ENCODE data around the gene DCAF11. TPM values are rescaled to one million over a fixed set of nuclear protein-coding genes. Genes with fewer than 3 reads are reported as not detected.

Gene DCAF11
- total and polyA plus RNA-seq, 2 of the 13 experiments (the other 11 are each of a cell fraction or from before 2014, with no cell fraction given) = 150 to 257 TPM

DNA sequence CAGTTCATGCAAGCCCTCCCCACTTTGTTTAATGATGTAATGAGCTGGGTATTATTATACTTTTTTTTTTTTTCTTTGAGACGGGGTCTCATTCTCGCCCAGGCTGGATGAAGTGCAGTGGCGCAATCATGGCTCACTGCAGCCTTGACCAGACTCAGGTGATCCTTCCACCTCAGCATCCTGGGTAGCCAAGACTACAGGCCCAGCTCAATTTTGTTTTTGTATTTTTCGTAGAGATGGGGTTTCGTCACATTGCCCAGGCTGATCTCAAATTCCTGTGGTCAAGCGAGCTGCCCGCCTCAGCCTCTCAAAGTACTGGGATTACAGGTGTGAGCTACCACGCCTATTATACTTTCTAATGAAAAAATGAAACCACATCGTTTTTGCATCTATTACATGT, 4.5 kb upstream of the DCAF11 start (continued):
- 0 out of 2 replicates have a peak, but pooled peaks have one; percentile 20 for TF ChIP-seq NCOR1 (IDR thresholded peaks at IDR 0.05; ENCODE audit: borderline replicate concordance, low read length)
- 0 out of 2 replicates have a peak, but pooled peaks have one; percentile 37 for TF ChIP-seq SP140L (CRISPR knock-in tag; IDR thresholded peaks at IDR 0.05; ENCODE audit: borderline replicate concordance)
- no peak for TF ChIP-seq ZNF768 (CRISPR knock-in tag; IDR thresholded peaks at IDR 0.05)
- TF ChIP-seq CEBPG (CRISPR knock-in tag; IDR thresholded peaks at IDR 0.05) = peak; percentile 90
- TF ChIP-seq ZMYM4 (CRISPR knock-in tag; IDR thresholded peaks at IDR 0.05) = 0 out of 2 replicates have a peak, but pooled peaks have one; percentile 25
- TF ChIP-seq, protein P1, sequence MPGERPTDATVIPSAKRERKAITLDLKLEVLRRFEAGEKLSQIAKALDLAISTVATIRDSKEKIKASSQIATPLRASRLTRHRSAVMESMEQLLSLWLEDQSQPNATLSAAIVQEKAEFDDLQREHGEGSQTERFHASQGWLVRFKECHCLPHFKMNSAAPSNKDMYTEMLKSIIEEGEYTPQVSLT (CRISPR knock-in tag; IDR thresholded peaks at IDR 0.05; ENCODE audit: borderline replicate concordance, low read depth) = no peak
- TF ChIP-seq, protein P2, sequence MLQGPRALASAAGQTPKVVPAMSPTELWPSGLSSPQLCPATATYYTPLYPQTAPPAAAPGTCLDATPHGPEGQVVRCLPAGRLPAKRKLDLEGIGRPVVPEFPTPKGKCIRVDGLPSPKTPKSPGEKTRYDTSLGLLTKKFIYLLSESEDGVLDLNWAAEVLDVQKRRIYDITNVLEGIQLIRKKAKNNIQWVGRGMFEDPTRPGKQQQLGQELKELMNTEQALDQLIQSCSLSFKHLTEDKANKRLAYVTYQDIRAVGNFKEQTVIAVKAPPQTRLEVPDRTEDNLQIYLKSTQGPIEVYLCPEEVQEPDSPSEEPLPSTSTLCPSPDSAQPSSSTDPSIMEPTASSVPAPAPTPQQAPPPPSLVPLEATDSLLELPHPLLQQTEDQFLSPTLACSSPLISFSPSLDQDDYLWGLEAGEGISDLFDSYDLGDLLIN (CRISPR knock-in tag; IDR thresholded peaks at IDR 0.05; ENCODE audit: borderline replicate concordance) = no peak
- no peak for TF ChIP-seq SOX6 (IDR thresholded peaks at IDR 0.05)
- peak; percentile 6; the same call in 1 of the 2 replicates for TF ChIP-seq SOX6 (CRISPR knock-in tag; IDR thresholded peaks at IDR 0.05)
- TF ChIP-seq ZNF737 (CRISPR knock-in tag; IDR thresholded peaks at IDR 0.05; ENCODE audit: borderline replicate concordance) = no peak
- TF ChIP-seq TEAD3 (CRISPR knock-in tag; optimal IDR thresholded peaks at IDR 0.05; ENCODE audit: borderline replicate concordance) = peak; percentile 65
- no peak for TF ChIP-seq GABPA (IDR thresholded peaks at IDR 0.05; ENCODE audit: low read depth, low read length)
- TF ChIP-seq GABPA (CRISPR knock-in tag; IDR thresholded peaks at IDR 0.05; ENCODE audit: low read depth) = no peak
- TF ChIP-seq ZNF121 (CRISPR knock-in tag; IDR thresholded peaks at IDR 0.05) = peak; percentile 34; the same call in 1 of the 2 replicates
- no peak for TF ChIP-seq CSRNP2 (CRISPR knock-in tag; conservative IDR thresholded peaks at IDR 0.05; ENCODE audit: low read depth)
- no peak for TF ChIP-seq ZSCAN25 (CRISPR knock-in tag; IDR thresholded peaks at IDR 0.05)
- TF ChIP-seq MEIS2 (CRISPR knock-in tag; IDR thresholded peaks at IDR 0.05) = no peak
- no peak for TF ChIP-seq HOXA5 (CRISPR knock-in tag; IDR thresholded peaks at IDR 0.05)
- TF ChIP-seq ZNF331 (CRISPR knock-in tag; IDR thresholded peaks at IDR 0.05) = peak; percentile 51; the same call in 1 of the 2 replicates
- TF ChIP-seq FOXA1 (IDR thresholded peaks at IDR 0.05) = no peak
- TF ChIP-seq FOXA1 (CRISPR knock-in tag; IDR thresholded peaks at IDR 0.05) = no peak
- TF ChIP-seq ZSCAN20 (CRISPR knock-in tag; IDR thresholded peaks at IDR 0.05; ENCODE audit: borderline replicate concordance) = no peak
- TF ChIP-seq RXRA (CRISPR knock-in tag; IDR thresholded peaks at IDR 0.05) = peak; percentile 41; the same call in 1 of the 2 replicates
- no peak for TF ChIP-seq ZNF264 (CRISPR knock-in tag; IDR thresholded peaks at IDR 0.05)
- TF ChIP-seq HOXA3 (CRISPR knock-in tag; IDR thresholded peaks at IDR 0.05) = peak; percentile 62
- no peak for TF ChIP-seq ZNF430 (CRISPR knock-in tag; IDR thresholded peaks at IDR 0.05)
- no peak for TF ChIP-seq HNRNPL (IDR thresholded peaks at IDR 0.05; ENCODE audit: low read depth, low read length)
- no peak for TF ChIP-seq ZNF441 (CRISPR knock-in tag; IDR thresholded peaks at IDR 0.05; ENCODE audit: borderline replicate concordance)
- TF ChIP-seq PCBP2 (optimal IDR thresholded peaks at IDR 0.05; ENCODE audit: low read depth, low read length, poor library complexity, severe bottlenecking) = no peak
- TF ChIP-seq ZNF329 (CRISPR knock-in tag; IDR thresholded peaks at IDR 0.05; ENCODE audit: low read depth) = no peak
